Astrocyte (in vitro differentiated cells and primary cell): ENCODE data around the gene RHBG. TPM values are rescaled to one million over a fixed set of nuclear protein-coding genes. Genes with fewer than 3 reads are reported as not detected.

Source experiments
- DNase-seq: peaks from one replicate; pipeline ENCODE4 v3.0.0-alpha.2; 2010; ENCODE audit warnings: low read depth
- FAIRE-seq: peaks from 2 replicates; lab custom pipeline; 2011; peaks lifted over from hg19 to GRCh38; lab: Jason Lieb, UNC
- H2AFZ ChIP-seq: 2 replicates; pipeline ENCODE4 v1.6.0; 2012; ENCODE audit warnings: low read depth, low read length, inconsistent platforms
- H3K27ac ChIP-seq: 2 replicates; pipeline ENCODE4 v1.5.1; 2011; ENCODE audit warnings: low read depth, low read length, inconsistent platforms
- H3K27me3 ChIP-seq: 2 replicates; pipeline ENCODE4 v1.6.0; 2011; ENCODE audit warnings: low read length, inconsistent platforms; ENCODE audit not compliant: insufficient read depth
- H3K36me3 ChIP-seq: 2 replicates; pipeline ENCODE4 v1.5.1; 2011; ENCODE audit warnings: low read length, inconsistent platforms; ENCODE audit not compliant: insufficient read depth
- H3K4me1 ChIP-seq: 2 replicates; pipeline ENCODE4 v1.5.1; 2011; ENCODE audit warnings: low read length, inconsistent platforms; ENCODE audit not compliant: insufficient read depth
- H3K4me2 ChIP-seq: 2 replicates; pipeline ENCODE4 v1.6.0; 2012; ENCODE audit warnings: low read length, inconsistent platforms
- H3K4me3 ChIP-seq: 2 replicates; pipeline ENCODE4 v1.5.1; 2011; ENCODE audit warnings: low read depth, mild to moderate bottlenecking, low read length, inconsistent platforms; ENCODE audit not compliant: insufficient read depth
- H3K79me2 ChIP-seq: 2 replicates; pipeline ENCODE4 v1.6.0; 2012; ENCODE audit warnings: mild to moderate bottlenecking, low read length, inconsistent platforms; ENCODE audit not compliant: insufficient read depth
- H3K9ac ChIP-seq: 2 replicates; pipeline ENCODE4 v1.6.0; 2012; ENCODE audit warnings: mild to moderate bottlenecking, low read length, inconsistent platforms
- H3K9me3 ChIP-seq: 2 replicates; pipeline ENCODE4 v1.5.1; 2012; ENCODE audit warnings: low read depth, mild to moderate bottlenecking, low read length, inconsistent platforms; ENCODE audit not compliant: insufficient read depth
- H4K20me1 ChIP-seq: 2 replicates; pipeline ENCODE4 v1.6.0; 2012; ENCODE audit warnings: low read length, inconsistent platforms; ENCODE audit not compliant: insufficient read depth
- H3K27ac Mint-ChIP-seq: one replicate; pipeline ENCODE4 v1.8.0; 2021; ENCODE audit warnings: mild to moderate bottlenecking, mixed read lengths; ENCODE audit not compliant: unreplicated experiment
- H3K27me3 Mint-ChIP-seq: one replicate; pipeline ENCODE4 v1.8.0; 2021; ENCODE audit warnings: low read depth, mixed read lengths; ENCODE audit not compliant: unreplicated experiment
- H3K36me3 Mint-ChIP-seq: one replicate; pipeline ENCODE4 v1.8.0; 2021; ENCODE audit warnings: low read depth, mixed read lengths; ENCODE audit not compliant: unreplicated experiment
- H3K4me1 Mint-ChIP-seq: one replicate; pipeline ENCODE4 v1.8.0; 2021; ENCODE audit warnings: low read depth, mixed read lengths; ENCODE audit not compliant: unreplicated experiment
- H3K4me3 Mint-ChIP-seq: one replicate; pipeline ENCODE4 v1.8.0; 2021; ENCODE audit warnings: mild to moderate bottlenecking, moderate library complexity, mixed read lengths; ENCODE audit not compliant: unreplicated experiment
- H3K9me3 Mint-ChIP-seq: one replicate; pipeline ENCODE4 v1.8.0; 2021; ENCODE audit warnings: mild to moderate bottlenecking, mixed read lengths; ENCODE audit not compliant: unreplicated experiment
- EZH2 ChIP-seq: IDR thresholded peaks from 2 replicates; pipeline ENCODE4 v1.6.1; 2012; ENCODE audit warnings: mild to moderate bottlenecking, low read length, inconsistent platforms; ENCODE audit not compliant: insufficient read depth
- total RNA-seq: library from RNA; stranded (reverse); gene quantifications from 2 replicates; pipeline ENCODE4 v1.2.1, GENCODE V29; 2021
- TF ChIP-seq, protein P1 (sequence below): IDR thresholded peaks from 2 replicates; pipeline ENCODE4 v1.5.1; 2011; ENCODE audit warnings: low read depth, mild to moderate bottlenecking, inconsistent platforms, low read length, moderate library complexity; ENCODE audit not compliant: insufficient read depth

Gene RHBG
- total RNA-seq, 1 donor from 2014 or later, result not detected

GRCh38 chr1:156359249-156359648 lies 9.8 kb upstream of the RHBG start:
- Histone ChIP-seq H3K27ac (no peak overlapping the region), H3K4me2 (no peak overlapping the region), H3K27me3 (peaks cover 23% of the 10 kb centered on the region), H3K79me2 (no peaks in the 10 kb centered on the region), H3K9me3 (no peaks in the 10 kb centered on the region), H4K20me1 (no peaks in the 10 kb centered on the region), H3K36me3 (no peaks in the 10 kb centered on the region), H3K4me3 (no peak overlapping the region), H3K9ac (no peak overlapping the region), H3K4me1 (no peaks in the 10 kb centered on the region), H2AFZ (no peak overlapping the region)
- TF ChIP-seq EZH2, result no peak
- TF ChIP-seq, protein P1, sequence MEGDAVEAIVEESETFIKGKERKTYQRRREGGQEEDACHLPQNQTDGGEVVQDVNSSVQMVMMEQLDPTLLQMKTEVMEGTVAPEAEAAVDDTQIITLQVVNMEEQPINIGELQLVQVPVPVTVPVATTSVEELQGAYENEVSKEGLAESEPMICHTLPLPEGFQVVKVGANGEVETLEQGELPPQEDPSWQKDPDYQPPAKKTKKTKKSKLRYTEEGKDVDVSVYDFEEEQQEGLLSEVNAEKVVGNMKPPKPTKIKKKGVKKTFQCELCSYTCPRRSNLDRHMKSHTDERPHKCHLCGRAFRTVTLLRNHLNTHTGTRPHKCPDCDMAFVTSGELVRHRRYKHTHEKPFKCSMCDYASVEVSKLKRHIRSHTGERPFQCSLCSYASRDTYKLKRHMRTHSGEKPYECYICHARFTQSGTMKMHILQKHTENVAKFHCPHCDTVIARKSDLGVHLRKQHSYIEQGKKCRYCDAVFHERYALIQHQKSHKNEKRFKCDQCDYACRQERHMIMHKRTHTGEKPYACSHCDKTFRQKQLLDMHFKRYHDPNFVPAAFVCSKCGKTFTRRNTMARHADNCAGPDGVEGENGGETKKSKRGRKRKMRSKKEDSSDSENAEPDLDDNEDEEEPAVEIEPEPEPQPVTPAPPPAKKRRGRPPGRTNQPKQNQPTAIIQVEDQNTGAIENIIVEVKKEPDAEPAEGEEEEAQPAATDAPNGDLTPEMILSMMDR, result no peak
- DNase-seq (no peak), FAIRE-seq (no peak)
- H3K27me3 Mint-ChIP-seq, result peaks cover 26% of the 10 kb centered on the region
- peaks cover 6% of the 10 kb centered on the region for H3K9me3 Mint-ChIP-seq
- H3K36me3 Mint-ChIP-seq, result no peaks in the 10 kb centered on the region
- H3K4me3 Mint-ChIP-seq, result no peak overlapping the region
- peaks cover 4% of the 10 kb centered on the region for H3K4me1 Mint-ChIP-seq
- no peak overlapping the region for H3K27ac Mint-ChIP-seq

GRCh38 chr1:156359973-156360372 lies 9.0 kb upstream of the RHBG start:
- H3K27me3 Mint-ChIP-seq, result peaks cover 30% of the 10 kb centered on the region
- peaks cover 9% of the 10 kb centered on the region for H3K9me3 Mint-ChIP-seq
- no peak for DNase-seq
- H3K4me1 Mint-ChIP-seq, result peaks cover 4% of the 10 kb centered on the region
- FAIRE-seq, result no peak
- Histone ChIP-seq H3K27ac (no peak overlapping the region), H3K9ac (no peak overlapping the region), H3K36me3 (no peaks in the 10 kb centered on the region), H3K79me2 (no peaks in the 10 kb centered on the region), H3K4me1 (no peaks in the 10 kb centered on the region), H3K9me3 (no peaks in the 10 kb centered on the region), H3K4me3 (no peak overlapping the region), H3K4me2 (no peak overlapping the region), H4K20me1 (no peaks in the 10 kb centered on the region), H3K27me3 (peaks cover 25% of the 10 kb centered on the region), H2AFZ (no peak overlapping the region)
- no peak overlapping the region for H3K27ac Mint-ChIP-seq
- H3K36me3 Mint-ChIP-seq, result peaks cover 3% of the 10 kb centered on the region
- H3K4me3 Mint-ChIP-seq, result no peak overlapping the region
- TF ChIP-seq EZH2, result no peak
- TF ChIP-seq, protein P1, result peak; percentile 21

DNA sequence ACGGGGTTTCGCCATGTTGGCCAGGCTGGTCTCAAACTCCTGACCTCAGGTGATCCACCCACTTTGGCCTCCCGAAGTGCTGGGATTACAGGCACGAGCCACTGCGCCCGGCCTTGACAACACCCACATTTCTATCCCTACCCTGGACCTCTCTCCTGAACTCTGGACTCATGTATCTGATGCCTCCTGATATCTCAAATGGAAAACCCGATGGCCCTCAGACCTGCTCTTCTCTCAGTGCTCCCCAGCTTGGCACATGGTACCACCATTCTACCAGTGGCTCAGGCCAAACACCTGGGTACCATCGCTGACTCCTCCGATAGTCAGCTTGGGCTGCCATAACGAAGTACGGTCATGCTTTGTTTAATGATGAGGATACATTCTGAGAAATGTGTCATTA lies 8.5 kb upstream of the RHBG start:
- H3K4me1 ChIP-seq, result no peaks in the 10 kb centered on the region
- peaks cover 7% of the 10 kb centered on the region for H3K36me3 Mint-ChIP-seq
- H3K79me2 ChIP-seq, result no peaks in the 10 kb centered on the region
- H3K27me3 ChIP-seq, result peaks cover 27% of the 10 kb centered on the region
- no peaks in the 10 kb centered on the region for H4K20me1 ChIP-seq
- no peak overlapping the region for H3K4me3 Mint-ChIP-seq
- H3K4me3 ChIP-seq, result no peak overlapping the region
- H3K4me2 ChIP-seq, result no peak overlapping the region
- no peak overlapping the region for H3K9ac ChIP-seq
- TF ChIP-seq, protein P1, result no peak
- no peak for TF ChIP-seq EZH2
- no peak overlapping the region for H3K27ac Mint-ChIP-seq
- H2AFZ ChIP-seq, result no peak overlapping the region
- H3K27ac ChIP-seq, result no peak overlapping the region
- peaks cover 35% of the 10 kb centered on the region for H3K27me3 Mint-ChIP-seq
- peaks cover 13% of the 10 kb centered on the region for H3K9me3 Mint-ChIP-seq
- DNase-seq (no peak), FAIRE-seq (no peak)
- H3K36me3 ChIP-seq, result no peaks in the 10 kb centered on the region
- H3K4me1 Mint-ChIP-seq, result peaks cover 4% of the 10 kb centered on the region
- no peaks in the 10 kb centered on the region for H3K9me3 ChIP-seq
